PC-9 (cell line): Measurements from ENCODE around the gene TMEM37. TPM values are rescaled to one million over a fixed set of nuclear protein-coding genes. Genes with fewer than 3 reads are reported as not detected.

Experiments used
- BruUV-seq: library from RNA; stranded (reverse); fragments of 400-500 nt; replicated peaks from 2 replicates; lab custom pipeline; 2021; lab: Mats Ljungman, UMichigan
- CTCF ChIA-PET: fragments of 300-600 bp; sonication (Branson Sonifier 250); formaldehyde crosslinking; loops from one replicate; lab custom pipeline; 2022; ENCODE audit warnings: antibody characterized with exemption; lab: Charles Lee
- POLR2A ChIA-PET: fragments of 300-600 bp; sonication (Branson Sonifier 250); formaldehyde crosslinking; loops from one replicate; lab custom pipeline; 2022; ENCODE audit warnings: antibody characterized with exemption; ENCODE audit not compliant: unreplicated experiment; lab: Charles Lee
- DNase-seq, 2 experiments: peaks; one replicate each; pipeline versions ENCODE4 v3.0.0 to v3.0.0-alpha.2; 2015 to 2022; ENCODE audit warnings: mixed read lengths in 1 of 2
- H2AFZ ChIP-seq: fragments of 200-600 bp; sonication (generic); 2 replicates; pipeline ENCODE4 v1.8.1; 2017; ENCODE audit warnings: antibody characterized with exemption
- H3F3A ChIP-seq: fragments of 200-600 bp; sonication (generic); 2 replicates; pipeline ENCODE4 v1.8.1; 2017; ENCODE audit warnings: antibody characterized with exemption, mild to moderate bottlenecking, low read depth; ENCODE audit not compliant: insufficient read depth
- H3K27ac ChIP-seq: fragments of 200-600 bp; sonication (generic); 2 replicates; pipeline ENCODE4 v1.6.1; 2016; ENCODE audit warnings: mixed run types
- H3K27me3 ChIP-seq: fragments of 200-600 bp; sonication (generic); 2 replicates; pipeline ENCODE4 v1.6.1; 2016; ENCODE audit warnings: low read depth, mixed run types; ENCODE audit not compliant: insufficient read depth
- H3K36me3 ChIP-seq: fragments of 200-600 bp; sonication (generic); 2 replicates; pipeline ENCODE4 v1.6.1; 2016; ENCODE audit warnings: low read depth, mixed run types
- H3K4me1 ChIP-seq: fragments of 200-600 bp; sonication (generic); replicated peaks from 2 replicates; pipeline ENCODE4 v1.6.1; 2016; ENCODE audit warnings: mixed run types; ENCODE audit not compliant: insufficient read depth
- H3K4me2 ChIP-seq: fragments of 200-600 bp; sonication (generic); 2 replicates; pipeline ENCODE4 v1.6.1; 2017; ENCODE audit warnings: mixed run types
- H3K4me3 ChIP-seq: fragments of 200-600 bp; sonication (generic); 2 replicates; pipeline ENCODE4 v1.6.1; 2016; ENCODE audit warnings: mixed run types
- H3K79me2 ChIP-seq: fragments of 200-600 bp; sonication (generic); 2 replicates; pipeline ENCODE4 v1.6.1; 2017; ENCODE audit warnings: low read depth, mixed run types
- H3K9me2 ChIP-seq: fragments of 200-600 bp; sonication (generic); 2 replicates; pipeline ENCODE4 v1.8.1; 2017; ENCODE audit warnings: mild to moderate bottlenecking; ENCODE audit not compliant: insufficient read depth
- H3K9me3 ChIP-seq: fragments of 200-600 bp; sonication (generic); 2 replicates; pipeline ENCODE4 v1.8.1; 2016; ENCODE audit warnings: low read depth; ENCODE audit not compliant: insufficient read depth
- H4K20me1 ChIP-seq: fragments of 200-600 bp; sonication (generic); 2 replicates; pipeline ENCODE4 v1.8.1; 2017; ENCODE audit not compliant: insufficient read depth
- EZH2 ChIP-seq: fragments of 200-600 bp; sonication (generic); IDR thresholded peaks from 2 replicates; pipeline ENCODE4 v1.8.0; 2017; ENCODE audit warnings: antibody characterized with exemption, low read depth
- intact Hi-C: fragments of 100-400 bp; cut with micrococcal nuclease; formaldehyde crosslinking; loops from one replicate; pipeline ENCODE4 v1.10.0; 2022; ENCODE audit not compliant: unreplicated experiment
- total RNA-seq: library from RNA; stranded (reverse); gene quantifications from 2 replicates; pipeline ENCODE4 v1.2.3, GENCODE V29; 2021
- TF ChIP-seq, protein P1 (sequence below): fragments of 200-600 bp; sonication (generic); conservative IDR thresholded peaks from 2 replicates; pipeline ENCODE4 v1.6.1; 2017; ENCODE audit warnings: mixed run types, antibody characterized with exemption, mild to moderate bottlenecking, moderate library complexity

Gene TMEM37
- total RNA-seq, 1 experiment from 2014 or later, result 1.2 TPM

DNA sequence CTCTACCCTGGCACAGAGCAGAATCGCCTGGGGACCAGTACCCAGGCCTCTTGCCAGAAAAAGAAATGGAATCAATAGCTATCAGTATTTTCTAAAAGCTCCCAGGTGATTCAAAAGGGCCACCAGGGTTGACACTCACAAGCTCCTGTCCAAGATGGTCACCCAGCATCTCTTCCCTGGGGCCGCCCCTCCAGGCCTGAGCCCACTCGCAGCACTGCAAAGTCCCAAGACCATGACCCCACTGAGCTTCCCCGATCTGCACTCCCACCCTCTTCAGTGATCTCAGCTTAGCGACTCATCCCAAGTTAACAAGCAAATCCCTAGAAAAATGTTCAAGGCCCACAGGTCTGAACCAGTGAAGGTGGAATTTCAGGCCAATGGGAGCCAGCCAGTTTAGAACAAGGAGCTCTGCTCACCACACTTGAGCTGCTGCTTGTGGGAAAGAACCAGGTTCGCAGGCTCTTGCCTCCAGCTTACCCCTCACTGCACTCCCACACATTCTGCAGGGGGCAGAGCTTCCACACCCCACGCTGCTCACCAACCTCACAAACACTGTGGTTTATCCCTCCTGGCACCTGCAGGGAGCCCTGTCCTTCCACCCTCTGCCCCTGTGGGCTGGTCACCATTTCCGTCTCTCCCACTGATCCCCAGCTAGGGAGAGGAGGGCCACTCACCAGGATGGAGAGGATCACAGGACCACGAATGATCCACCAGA is 19.8 kb downstream of the TMEM37 start:
- Histone ChIP-seq H3F3A (no peaks in the 10 kb centered on the region), H3K27me3 (peaks cover 63% of the 10 kb centered on the region), H3K4me1 (no peaks in the 10 kb centered on the region), H3K36me3 (no peaks in the 10 kb centered on the region), H3K4me3 (no peak overlapping the region), H3K9me3 (no peaks in the 10 kb centered on the region), H3K79me2 (no peaks in the 10 kb centered on the region), H2AFZ (no peak overlapping the region), H3K27ac (no peak overlapping the region), H4K20me1 (no peaks in the 10 kb centered on the region), H3K9me2 (no peaks in the 10 kb centered on the region), H3K4me2 (no peak overlapping the region)
- BruUV-seq, result no TSS peak
- TF ChIP-seq EZH2, result no peak
- TF ChIP-seq, protein P1, sequence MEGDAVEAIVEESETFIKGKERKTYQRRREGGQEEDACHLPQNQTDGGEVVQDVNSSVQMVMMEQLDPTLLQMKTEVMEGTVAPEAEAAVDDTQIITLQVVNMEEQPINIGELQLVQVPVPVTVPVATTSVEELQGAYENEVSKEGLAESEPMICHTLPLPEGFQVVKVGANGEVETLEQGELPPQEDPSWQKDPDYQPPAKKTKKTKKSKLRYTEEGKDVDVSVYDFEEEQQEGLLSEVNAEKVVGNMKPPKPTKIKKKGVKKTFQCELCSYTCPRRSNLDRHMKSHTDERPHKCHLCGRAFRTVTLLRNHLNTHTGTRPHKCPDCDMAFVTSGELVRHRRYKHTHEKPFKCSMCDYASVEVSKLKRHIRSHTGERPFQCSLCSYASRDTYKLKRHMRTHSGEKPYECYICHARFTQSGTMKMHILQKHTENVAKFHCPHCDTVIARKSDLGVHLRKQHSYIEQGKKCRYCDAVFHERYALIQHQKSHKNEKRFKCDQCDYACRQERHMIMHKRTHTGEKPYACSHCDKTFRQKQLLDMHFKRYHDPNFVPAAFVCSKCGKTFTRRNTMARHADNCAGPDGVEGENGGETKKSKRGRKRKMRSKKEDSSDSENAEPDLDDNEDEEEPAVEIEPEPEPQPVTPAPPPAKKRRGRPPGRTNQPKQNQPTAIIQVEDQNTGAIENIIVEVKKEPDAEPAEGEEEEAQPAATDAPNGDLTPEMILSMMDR, result no peak
- CTCF ChIA-PET, result no interaction called here
- intact Hi-C loops, result no loop called here
- no peak for DNase-seq
- POLR2A ChIA-PET, result no interaction called here

DNA sequence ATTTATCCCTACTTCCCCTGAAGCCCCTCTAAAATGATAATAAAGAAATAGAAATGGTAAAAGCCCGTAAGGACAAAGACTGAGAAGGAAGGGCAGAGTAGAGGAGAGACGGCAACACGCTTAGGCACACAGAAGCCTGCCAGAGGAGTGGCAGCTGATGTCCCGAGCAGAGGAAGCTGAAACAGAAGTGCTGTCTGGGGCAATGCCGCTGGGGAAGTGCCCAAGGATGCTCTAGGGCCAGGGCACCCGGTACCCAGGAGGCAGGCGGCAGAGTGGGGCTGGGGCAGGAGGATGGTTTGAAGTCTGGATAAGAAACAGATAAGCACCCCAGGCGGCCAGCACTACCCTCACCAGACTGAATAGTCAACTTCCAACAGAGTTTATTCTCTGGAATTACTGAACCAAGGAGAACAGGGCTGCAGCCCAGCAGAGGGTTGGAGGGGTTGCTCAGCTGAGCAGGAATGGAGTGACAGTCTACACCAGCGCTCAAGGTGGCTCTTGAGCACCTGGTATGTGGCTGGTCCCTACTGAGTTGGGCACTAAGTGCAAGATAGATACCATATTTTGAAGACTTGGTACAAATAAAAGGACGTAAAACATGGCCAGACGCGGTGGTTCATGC is 22.4 kb downstream of the TMEM37 start:
- H3K4me3 ChIP-seq, result no peak overlapping the region
- CTCF ChIA-PET, result no interaction called here
- no peak overlapping the region for H2AFZ ChIP-seq
- H3K4me1 ChIP-seq, result no peaks in the 10 kb centered on the region
- H3K9me2 ChIP-seq, result no peaks in the 10 kb centered on the region
- peaks cover 39% of the 10 kb centered on the region for H3K27me3 ChIP-seq
- H3K79me2 ChIP-seq, result no peaks in the 10 kb centered on the region
- no peaks in the 10 kb centered on the region for H3K36me3 ChIP-seq
- no peaks in the 10 kb centered on the region for H3F3A ChIP-seq
- BruUV-seq, result no TSS peak
- no peaks in the 10 kb centered on the region for H3K9me3 ChIP-seq
- DNase-seq, result no peak
- no peak overlapping the region for H3K4me2 ChIP-seq
- no peaks in the 10 kb centered on the region for H4K20me1 ChIP-seq
- H3K27ac ChIP-seq, result no peak overlapping the region
- intact Hi-C loops, result no loop called here
- POLR2A ChIA-PET, result no interaction called here
- no peak for TF ChIP-seq EZH2
- TF ChIP-seq, protein P1, result no peak

DNA sequence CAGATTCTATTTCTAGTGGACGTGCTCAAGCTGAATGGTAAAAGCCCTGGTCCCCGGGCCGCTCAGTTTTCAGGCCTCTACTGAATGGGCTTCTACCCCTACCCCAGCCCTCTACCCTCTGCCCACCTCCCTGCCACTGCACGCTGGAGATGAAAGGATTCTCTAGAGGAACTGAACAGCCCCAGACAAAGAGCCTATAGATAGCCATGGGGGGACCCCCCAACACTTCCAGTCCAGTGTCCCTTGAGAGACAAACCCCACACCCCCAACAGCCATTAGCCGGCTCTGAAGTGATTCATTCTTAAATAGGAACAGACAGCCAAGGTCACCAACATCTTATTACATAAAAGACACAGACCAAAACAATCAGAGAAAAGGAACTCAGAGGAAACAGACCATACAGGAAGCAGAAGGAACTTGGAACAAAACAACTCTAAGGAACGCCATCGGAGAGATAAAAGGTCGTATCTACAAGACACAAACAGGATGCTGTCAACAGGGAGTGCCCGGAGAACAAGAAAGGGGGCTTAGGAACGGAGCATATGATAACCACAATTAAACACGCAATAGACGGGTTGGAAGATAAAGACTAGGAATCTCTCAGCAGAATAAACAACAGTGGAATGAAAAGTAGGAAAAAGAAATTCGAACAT is 23.5 kb downstream of the TMEM37 start:
- H3K4me3 ChIP-seq, result no peak overlapping the region
- H3K27ac ChIP-seq, result no peak overlapping the region
- TF ChIP-seq EZH2, result no peak
- TF ChIP-seq, protein P1, result no peak
- no peak for DNase-seq
- intact Hi-C loops, result no loop called here
- CTCF ChIA-PET, result no interaction called here
- H3K27me3 ChIP-seq, result peaks cover 38% of the 10 kb centered on the region
- no peak overlapping the region for H2AFZ ChIP-seq
- H3K4me2 ChIP-seq, result no peak overlapping the region
- POLR2A ChIA-PET, result no interaction called here
- H3K9me2 ChIP-seq, result no peaks in the 10 kb centered on the region
- H3K9me3 ChIP-seq, result no peaks in the 10 kb centered on the region
- H4K20me1 ChIP-seq, result no peaks in the 10 kb centered on the region
- no peaks in the 10 kb centered on the region for H3F3A ChIP-seq
- H3K79me2 ChIP-seq, result no peaks in the 10 kb centered on the region
- no peaks in the 10 kb centered on the region for H3K36me3 ChIP-seq
- no peaks in the 10 kb centered on the region for H3K4me1 ChIP-seq
- BruUV-seq, result no TSS peak
